Fibroblast of skin of right quadriceps (primary cell): Measurements from ENCODE around the gene KDM7A.
A peak's percentile ranks its signal among the peaks of the same experiment; 100 is the strongest.

ENCODE experiments used
- DNase-seq: peaks from one replicate; pipeline ENCODE4 v3.0.0-alpha.2; 2013

Gene KDM7A

DNA sequence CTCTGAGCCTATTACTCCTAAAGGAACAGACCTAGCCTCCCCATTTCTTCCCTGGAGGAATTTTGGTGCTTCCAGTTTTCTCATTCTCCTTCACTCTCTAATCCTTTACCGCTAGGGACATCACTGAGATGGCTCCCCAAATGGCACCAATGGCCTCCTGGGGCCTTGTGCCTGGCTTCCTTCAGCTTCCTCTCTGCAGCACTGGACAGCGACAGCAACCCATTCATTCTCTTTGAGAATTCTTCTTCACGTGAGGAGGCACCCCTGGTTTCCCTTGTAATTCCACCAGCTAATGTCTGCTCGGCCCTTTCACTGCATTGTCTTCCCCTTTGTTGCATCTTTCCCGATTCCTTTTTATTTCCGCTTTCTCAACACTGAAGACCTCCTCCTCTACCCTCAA lies 24.6 kb upstream of the KDM7A start:
- DNase-seq: no peak

DNA sequence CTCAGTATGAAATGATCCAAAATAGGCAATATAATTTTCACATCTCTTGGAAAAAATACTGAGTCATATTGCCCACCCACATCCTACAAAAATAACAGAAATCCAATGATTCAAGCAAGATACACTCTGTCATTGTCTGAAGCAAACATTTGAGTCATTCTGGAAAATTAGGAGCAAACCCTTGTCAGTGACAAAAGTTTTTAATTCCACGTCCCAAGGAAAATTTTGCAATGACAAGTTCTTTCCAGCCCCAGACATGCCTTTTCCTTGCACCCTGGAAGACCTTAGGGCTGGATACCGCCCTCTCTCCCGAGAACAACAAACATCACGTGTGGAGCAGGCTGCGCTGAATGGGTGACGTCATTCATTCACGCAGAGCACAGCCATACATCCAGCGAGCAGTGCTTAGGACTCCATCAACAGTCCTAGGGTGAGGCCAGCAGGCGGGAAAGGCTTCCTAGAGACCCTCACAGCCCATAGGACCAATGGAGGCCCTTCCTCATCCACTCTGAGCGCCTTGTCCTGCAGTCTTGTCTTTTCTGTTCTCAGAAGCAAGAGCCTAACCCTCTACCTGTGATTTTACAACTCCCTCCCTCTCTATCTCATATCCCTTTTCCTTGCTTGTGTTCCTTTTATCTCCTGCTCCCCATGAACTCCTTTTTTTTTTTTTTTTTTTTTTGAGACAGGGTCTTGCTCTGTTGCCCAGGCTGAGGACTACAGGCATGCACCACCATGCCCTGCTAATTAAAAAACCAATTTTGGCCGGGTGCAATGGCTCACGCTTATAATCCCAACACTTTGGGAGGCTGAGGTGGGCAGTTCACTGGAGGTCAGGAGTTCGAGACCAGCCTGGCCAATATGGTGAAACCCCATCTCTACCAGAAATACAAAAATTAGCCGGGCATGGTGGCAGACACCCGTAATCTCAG lies 23.5 kb upstream of the KDM7A start:
- peak; percentile 32 for DNase-seq

GRCh38 chr7:140197938-140198337 lies 21.2 kb upstream of the KDM7A start:
- DNase-seq: no peak

GRCh38 chr7:140197218-140197890 lies 20.6 kb upstream of the KDM7A start:
- DNase-seq: no peak

GRCh38 chr7:140196361-140197217 lies 19.8 kb upstream of the KDM7A start:
- peak; percentile 32 for DNase-seq

DNA sequence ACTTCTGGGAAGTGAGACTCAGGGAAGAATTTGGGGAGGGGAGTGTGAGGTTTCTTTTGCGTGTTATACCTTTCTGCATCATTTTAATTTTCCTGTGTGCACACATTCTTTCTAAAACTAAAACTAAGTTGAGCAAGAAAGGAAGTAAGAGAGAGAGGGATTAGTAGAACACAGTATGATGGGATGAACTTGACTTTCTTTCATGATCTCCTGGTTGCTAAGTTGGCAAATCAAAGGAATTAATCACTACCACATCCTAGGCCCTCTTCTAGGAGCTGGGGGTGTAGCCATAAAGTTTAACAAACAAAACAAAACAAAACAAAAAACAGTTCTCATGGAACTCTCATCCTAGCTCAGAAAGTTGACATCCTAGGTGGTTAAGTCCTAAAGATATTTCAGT lies 19.1 kb upstream of the KDM7A start:
- DNase-seq: no peak

DNA sequence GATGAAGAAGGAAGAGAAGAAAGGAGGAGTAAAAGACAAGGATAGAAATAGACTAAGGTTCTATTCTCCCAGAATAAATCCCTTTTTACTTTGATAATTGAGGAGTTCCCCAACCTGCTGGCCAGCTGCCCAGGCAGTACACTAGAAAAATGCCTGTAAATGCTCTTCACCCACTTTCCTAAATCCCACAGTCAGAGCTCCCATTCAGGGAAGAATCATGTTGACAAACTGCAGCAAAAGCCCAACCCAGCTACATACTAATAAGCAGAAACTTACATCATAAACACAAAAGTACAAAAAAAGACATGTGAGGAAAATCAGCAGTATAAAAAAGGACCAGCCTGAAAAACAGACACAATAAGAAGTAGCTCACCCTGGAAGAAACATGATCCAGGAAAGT lies 15.8 kb upstream of the KDM7A start:
- no peak for DNase-seq

GRCh38 chr7:140192176-140192575 lies 15.4 kb upstream of the KDM7A start:
- no peak for DNase-seq

DNA sequence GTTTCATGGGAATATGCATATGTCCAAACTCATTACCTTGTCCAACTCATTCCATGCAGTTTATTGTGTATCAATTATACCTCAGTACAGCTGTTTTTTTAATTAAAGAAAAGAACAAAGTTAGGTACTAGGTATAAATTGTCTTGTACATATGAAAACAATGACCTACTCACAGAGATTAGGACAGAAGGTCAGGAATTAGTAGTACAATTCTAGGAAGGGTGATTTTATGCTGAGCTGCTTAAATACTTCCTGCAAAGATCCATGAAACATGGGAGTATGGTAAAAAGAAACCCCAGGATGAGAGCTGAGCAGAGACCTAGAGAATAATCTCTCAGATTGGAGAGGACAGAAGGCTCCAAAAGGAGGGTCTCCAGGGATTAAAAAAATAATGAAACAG lies 13.8 kb upstream of the KDM7A start:
- no peak for DNase-seq

DNA sequence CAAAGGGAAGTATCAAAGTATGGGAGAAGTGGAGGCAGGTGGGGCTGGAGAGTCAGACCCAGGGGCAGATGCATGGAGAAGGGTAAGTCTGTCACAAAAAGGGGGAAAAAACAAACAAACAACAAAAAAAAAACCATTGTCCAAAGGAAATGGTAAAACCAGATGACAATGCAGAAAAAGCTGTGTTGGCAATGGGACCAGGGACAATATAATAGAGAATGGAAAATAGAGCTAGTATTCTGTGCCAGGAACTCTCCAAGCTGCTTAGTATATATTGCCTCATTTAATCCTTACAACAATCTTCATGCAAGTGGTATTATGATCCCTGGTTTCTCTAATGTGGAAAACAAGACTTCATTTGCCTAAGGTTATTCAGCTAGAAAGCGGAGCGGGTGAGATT lies 13.1 kb upstream of the KDM7A start:
- no peak for DNase-seq

DNA sequence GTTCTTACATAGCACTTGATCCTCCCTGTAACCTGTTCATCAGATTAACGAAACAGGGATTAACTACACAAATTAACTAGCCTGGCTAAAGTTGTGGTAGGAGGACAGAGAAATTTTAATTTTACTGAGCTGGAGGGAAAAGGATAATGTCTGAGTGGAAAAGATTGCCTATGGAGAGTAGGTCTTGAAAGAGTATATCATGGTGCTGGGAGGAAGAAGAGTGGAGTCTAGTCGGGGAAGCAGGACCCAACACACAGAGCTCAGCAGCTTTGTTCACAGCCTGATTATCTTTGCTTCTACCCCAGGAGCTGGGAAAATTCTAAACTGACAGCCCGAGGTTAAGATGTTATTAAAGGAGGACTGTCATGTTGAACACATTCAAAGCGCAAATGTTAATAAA lies 6.1 kb upstream of the KDM7A start:
- DNase-seq: no peak

- DNase-seq: no peak
These were observed 2.6 kb upstream of the KDM7A start for GRCh38 chr7:140179339-140179738.

- no peak for DNase-seq
These were observed 571 bp downstream of the KDM7A start for GRCh38 chr7:140176122-140176701.

- DNase-seq: peak; percentile 96
These were observed 1.3 kb downstream of the KDM7A start for GRCh38 chr7:140175221-140176121.

DNA sequence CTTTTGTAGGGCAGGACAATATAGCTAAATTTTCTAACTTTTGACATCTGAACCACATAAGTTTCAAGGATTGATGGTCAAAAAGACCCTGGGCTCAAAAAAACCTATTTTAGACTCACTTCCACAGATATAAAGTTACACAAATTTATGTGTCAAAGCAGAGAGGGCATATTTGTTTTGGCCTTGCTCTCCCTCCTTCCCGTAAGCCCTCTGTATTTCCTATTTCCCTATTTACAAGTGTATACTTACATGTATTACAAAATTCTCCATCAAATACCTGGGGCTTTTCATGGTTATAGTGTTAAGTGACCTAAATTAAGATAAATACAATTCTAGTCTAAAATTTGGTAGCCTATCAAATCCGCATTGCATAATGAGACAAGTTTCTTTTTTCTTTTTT lies 2.6 kb downstream of the KDM7A start:
- no peak for DNase-seq

DNA sequence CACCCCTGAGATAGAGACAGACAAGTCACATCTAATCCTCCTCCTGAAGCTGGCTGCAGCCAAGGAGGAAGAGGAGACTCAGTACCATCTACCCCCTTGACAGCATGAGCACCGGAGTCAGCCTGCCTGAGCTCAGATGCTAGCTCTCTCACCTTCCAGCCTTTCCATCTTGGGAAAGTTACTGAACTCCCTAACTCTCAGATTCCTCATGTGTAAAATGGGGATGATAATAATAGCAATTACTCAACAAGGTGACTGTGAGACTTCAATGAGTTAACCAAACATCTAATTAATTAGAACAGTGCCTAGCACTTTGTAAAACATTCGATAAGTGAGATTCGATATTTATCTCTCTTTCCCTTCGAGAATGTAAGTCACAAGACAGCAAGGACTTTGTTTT lies 6.4 kb downstream of the KDM7A start:
- no peak for DNase-seq

GRCh38 chr7:140168816-140169215 lies 8.0 kb downstream of the KDM7A start:
- DNase-seq: no peak

- DNase-seq: peak; percentile 87
These were observed 11.4 kb downstream of the KDM7A start for GRCh38 chr7:140165422-140165821.

GRCh38 chr7:140162081-140162480 lies 14.7 kb downstream of the KDM7A start:
- DNase-seq: peak; percentile 20

DNA sequence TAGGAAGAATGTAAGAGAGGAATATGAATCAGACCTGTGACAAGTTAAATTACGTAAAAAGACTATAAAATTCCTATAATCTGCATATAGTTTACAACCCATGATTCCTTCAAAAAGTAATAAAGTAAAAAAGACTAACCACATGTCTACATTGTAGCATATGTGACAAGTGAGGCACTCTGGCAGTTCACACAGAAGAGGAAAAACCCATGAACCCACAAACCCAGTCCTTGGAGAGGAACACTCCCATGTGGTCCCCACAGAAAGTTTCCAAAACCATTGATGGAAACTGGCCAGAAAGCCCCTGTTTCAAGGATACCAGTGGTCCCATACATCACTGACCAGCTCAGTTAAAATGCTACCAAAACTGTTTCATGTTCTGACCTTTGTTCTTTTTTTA lies 15.7 kb downstream of the KDM7A start:
- DNase-seq: peak; percentile 23

DNA sequence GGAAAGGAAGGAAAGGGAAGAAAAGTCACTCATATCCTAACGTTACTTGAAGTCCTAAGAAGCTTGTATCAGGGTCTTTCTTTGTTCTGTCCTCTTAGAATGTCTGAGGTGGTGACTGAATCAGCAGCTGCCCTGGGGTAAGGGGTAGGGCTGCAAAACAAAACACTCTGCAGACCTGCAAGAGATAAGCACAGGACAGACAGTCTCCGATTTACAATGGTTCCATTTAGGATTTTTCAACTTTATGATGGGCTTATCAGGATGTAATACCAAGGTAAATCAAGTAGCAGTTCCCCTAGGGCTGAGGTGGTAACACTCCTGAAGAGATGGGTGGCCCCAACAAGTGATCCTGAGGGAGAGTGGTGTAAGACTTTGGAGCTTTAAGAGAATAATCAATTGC lies 16.5 kb downstream of the KDM7A start:
- no peak for DNase-seq

- peak; percentile 81 for DNase-seq
These were observed 17.3 kb downstream of the KDM7A start for GRCh38 chr7:140159497-140159896.
